Measurements from ENCODE around the gene BAG5.

The BAG5 gene

GRCh38 chr14:103517721-103518421 is 44.6 kb downstream of the BAG5 start:
- Histone ChIP-seq H3K18ac (ENCODE audit: low read length) (no peak overlapping the region), H3K27me3 (ENCODE audit: insufficient read depth, low read length, poor library complexity) (no peaks in the 10 kb centered on the region), H2BK5ac (ENCODE audit: low read length) (no peak overlapping the region), H2BK15ac (replicated peaks; ENCODE audit: low read depth) (no peak overlapping the region), H3K4me1 (ENCODE audit: control insufficient read depth, low read depth, low read length) (no peaks in the 10 kb centered on the region), H3K4ac (ENCODE audit: low read depth, low read length) (no peak overlapping the region), H3K4me2 (ENCODE audit: low read length) (no peak overlapping the region), H3K79me2 (ENCODE audit: control insufficient read depth, insufficient read depth, low read length) (no peaks in the 10 kb centered on the region), H3K23ac (ENCODE audit: low read length) (no peak overlapping the region), H3K27ac (ENCODE audit: low read depth, low read length) (no peak overlapping the region), H3K56ac (ENCODE audit: low read length) (no peak overlapping the region), H4K5ac (ENCODE audit: low read length) (no peak overlapping the region), H3K36me3 (ENCODE audit: control insufficient read depth, insufficient read depth, low read length) (no peaks in the 10 kb centered on the region), H3K4me3 (ENCODE audit: low read length) (no peak overlapping the region), H4K8ac (ENCODE audit: low read depth, low read length) (no peak overlapping the region), H3K79me1 (ENCODE audit: low read length) (no peaks in the 10 kb centered on the region), H3K9ac (ENCODE audit: low read length) (no peak overlapping the region), H2AK5ac (ENCODE audit: low read length) (no peak overlapping the region), H2BK120ac (ENCODE audit: low read depth, low read length) (no peak overlapping the region)
- no peak for DNase-seq
- no CpG with 5 or more reads among the region's 20 CpGs for WGBS (ENCODE audit: extremely low coverage, insufficient coverage, low lambda C conversion rate)

- H3K79me1 ChIP-seq (ENCODE audit: low read length) = no peaks in the 10 kb centered on the region
- H3K4me1 ChIP-seq (ENCODE audit: control insufficient read depth, low read depth, low read length) = no peaks in the 10 kb centered on the region
- no peaks in the 10 kb centered on the region for H3K79me2 ChIP-seq (ENCODE audit: control insufficient read depth, insufficient read depth, low read length)
- no peak overlapping the region for H3K4me3 ChIP-seq (ENCODE audit: low read length)
- no peaks in the 10 kb centered on the region for H3K27me3 ChIP-seq (ENCODE audit: insufficient read depth, low read length, poor library complexity)
- H3K4ac ChIP-seq (ENCODE audit: low read depth, low read length) = no peak overlapping the region
- H2BK120ac ChIP-seq (ENCODE audit: low read depth, low read length) = no peak overlapping the region
- H4K8ac ChIP-seq (ENCODE audit: low read depth, low read length) = no peak overlapping the region
- no peak for DNase-seq
- H2BK15ac ChIP-seq (replicated peaks; ENCODE audit: low read depth) = no peak overlapping the region
- no peak overlapping the region for H3K9ac ChIP-seq (ENCODE audit: low read length)
- H4K5ac ChIP-seq (ENCODE audit: low read length) = no peak overlapping the region
- no peak overlapping the region for H3K4me2 ChIP-seq (ENCODE audit: low read length)
- H3K18ac ChIP-seq (ENCODE audit: low read length) = no peak overlapping the region
- no CpG with 5 or more reads among the region's 10 CpGs for WGBS (ENCODE audit: extremely low coverage, insufficient coverage, low lambda C conversion rate)
- H3K56ac ChIP-seq (ENCODE audit: low read length) = no peak overlapping the region
- no peak overlapping the region for H3K27ac ChIP-seq (ENCODE audit: low read depth, low read length)
- H2BK5ac ChIP-seq (ENCODE audit: low read length) = no peak overlapping the region
- H2AK5ac ChIP-seq (ENCODE audit: low read length) = no peak overlapping the region
- H3K23ac ChIP-seq (ENCODE audit: low read length) = no peak overlapping the region
- no peaks in the 10 kb centered on the region for H3K36me3 ChIP-seq (ENCODE audit: control insufficient read depth, insufficient read depth, low read length)
These were observed 45.3 kb downstream of the BAG5 start for GRCh38 chr14:103517174-103517566.

GRCh38 chr14:103516426-103517173 is 45.9 kb downstream of the BAG5 start:
- Histone ChIP-seq H3K23ac (ENCODE audit: low read length) (no peak overlapping the region), H3K4me1 (ENCODE audit: control insufficient read depth, low read depth, low read length) (no peaks in the 10 kb centered on the region), H3K9ac (ENCODE audit: low read length) (no peak overlapping the region), H4K5ac (ENCODE audit: low read length) (no peak overlapping the region), H3K4me3 (ENCODE audit: low read length) (no peak overlapping the region), H4K8ac (ENCODE audit: low read depth, low read length) (no peak overlapping the region), H3K4ac (ENCODE audit: low read depth, low read length) (no peak overlapping the region), H2AK5ac (ENCODE audit: low read length) (no peak overlapping the region), H3K36me3 (ENCODE audit: control insufficient read depth, insufficient read depth, low read length) (no peaks in the 10 kb centered on the region), H3K27me3 (ENCODE audit: insufficient read depth, low read length, poor library complexity) (no peaks in the 10 kb centered on the region), H2BK5ac (ENCODE audit: low read length) (no peak overlapping the region), H3K18ac (ENCODE audit: low read length) (no peak overlapping the region), H3K79me1 (ENCODE audit: low read length) (no peaks in the 10 kb centered on the region), H3K56ac (ENCODE audit: low read length) (no peak overlapping the region), H3K27ac (ENCODE audit: low read depth, low read length) (no peak overlapping the region), H2BK15ac (replicated peaks; ENCODE audit: low read depth) (no peak overlapping the region), H2BK120ac (ENCODE audit: low read depth, low read length) (no peak overlapping the region), H3K4me2 (ENCODE audit: low read length) (no peak overlapping the region), H3K79me2 (ENCODE audit: control insufficient read depth, insufficient read depth, low read length) (no peaks in the 10 kb centered on the region)
- no CpG with 5 or more reads among the region's 10 CpGs for WGBS (ENCODE audit: extremely low coverage, insufficient coverage, low lambda C conversion rate)
- DNase-seq = no peak

DNA sequence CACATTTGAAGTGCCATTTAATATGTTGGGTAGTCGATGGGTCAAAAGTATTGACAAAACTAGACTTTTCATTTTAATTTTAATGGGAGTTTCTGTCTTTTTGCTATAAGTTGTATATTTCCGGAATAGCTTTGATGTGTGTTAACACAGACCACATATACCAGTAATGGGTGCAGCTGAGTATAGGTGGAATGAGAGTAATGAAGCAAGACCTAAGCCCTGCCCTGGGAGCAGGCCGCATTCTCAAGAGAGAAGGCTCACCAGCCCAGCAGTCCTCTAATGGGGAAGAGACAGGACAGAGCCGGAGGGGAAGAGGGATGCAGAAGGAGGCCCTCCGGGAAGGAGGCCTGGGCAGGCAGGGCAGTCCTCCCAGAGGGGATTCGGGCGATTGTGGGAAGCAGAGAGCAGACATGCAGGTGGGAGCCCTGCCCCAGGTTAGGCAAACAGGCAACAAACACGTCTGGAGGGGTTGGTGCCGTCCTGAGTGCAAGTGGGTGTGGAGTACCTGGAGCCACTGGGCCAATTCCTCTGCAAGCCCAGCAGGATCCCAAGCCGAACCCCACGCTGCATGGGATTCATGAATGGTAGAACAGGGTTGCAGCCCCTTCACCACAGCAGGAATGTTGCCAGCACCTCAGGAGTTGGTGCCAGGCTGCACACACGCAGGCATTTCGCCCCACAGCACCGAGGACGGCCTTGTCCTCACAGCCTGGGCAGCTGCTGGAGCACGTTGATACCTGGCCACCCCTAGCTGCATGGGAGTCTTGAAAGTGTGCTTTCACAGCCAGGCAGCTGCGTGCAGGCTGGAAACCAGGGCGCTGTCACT is 47.6 kb downstream of the BAG5 start:
- Histone ChIP-seq H3K4me2 (ENCODE audit: low read length) (no peak overlapping the region), H3K36me3 (ENCODE audit: control insufficient read depth, insufficient read depth, low read length) (no peaks in the 10 kb centered on the region), H2BK15ac (replicated peaks; ENCODE audit: low read depth) (no peak overlapping the region), H3K18ac (ENCODE audit: low read length) (no peak overlapping the region), H3K27ac (ENCODE audit: low read depth, low read length) (no peak overlapping the region), H3K23ac (ENCODE audit: low read length) (no peak overlapping the region), H3K4me1 (ENCODE audit: control insufficient read depth, low read depth, low read length) (no peaks in the 10 kb centered on the region), H3K4ac (ENCODE audit: low read depth, low read length) (no peak overlapping the region), H3K79me1 (ENCODE audit: low read length) (no peaks in the 10 kb centered on the region), H2AK5ac (ENCODE audit: low read length) (no peak overlapping the region), H3K4me3 (ENCODE audit: low read length) (no peak overlapping the region), H3K27me3 (ENCODE audit: insufficient read depth, low read length, poor library complexity) (no peaks in the 10 kb centered on the region), H2BK120ac (ENCODE audit: low read depth, low read length) (no peak overlapping the region), H3K9ac (ENCODE audit: low read length) (no peak overlapping the region), H2BK5ac (ENCODE audit: low read length) (no peak overlapping the region), H3K56ac (ENCODE audit: low read length) (no peak overlapping the region), H4K5ac (ENCODE audit: low read length) (no peak overlapping the region), H3K79me2 (ENCODE audit: control insufficient read depth, insufficient read depth, low read length) (no peaks in the 10 kb centered on the region), H4K8ac (ENCODE audit: low read depth, low read length) (no peak overlapping the region)
- no peak for DNase-seq
- no CpG with 5 or more reads among the region's 18 CpGs for WGBS (ENCODE audit: extremely low coverage, insufficient coverage, low lambda C conversion rate)

DNA sequence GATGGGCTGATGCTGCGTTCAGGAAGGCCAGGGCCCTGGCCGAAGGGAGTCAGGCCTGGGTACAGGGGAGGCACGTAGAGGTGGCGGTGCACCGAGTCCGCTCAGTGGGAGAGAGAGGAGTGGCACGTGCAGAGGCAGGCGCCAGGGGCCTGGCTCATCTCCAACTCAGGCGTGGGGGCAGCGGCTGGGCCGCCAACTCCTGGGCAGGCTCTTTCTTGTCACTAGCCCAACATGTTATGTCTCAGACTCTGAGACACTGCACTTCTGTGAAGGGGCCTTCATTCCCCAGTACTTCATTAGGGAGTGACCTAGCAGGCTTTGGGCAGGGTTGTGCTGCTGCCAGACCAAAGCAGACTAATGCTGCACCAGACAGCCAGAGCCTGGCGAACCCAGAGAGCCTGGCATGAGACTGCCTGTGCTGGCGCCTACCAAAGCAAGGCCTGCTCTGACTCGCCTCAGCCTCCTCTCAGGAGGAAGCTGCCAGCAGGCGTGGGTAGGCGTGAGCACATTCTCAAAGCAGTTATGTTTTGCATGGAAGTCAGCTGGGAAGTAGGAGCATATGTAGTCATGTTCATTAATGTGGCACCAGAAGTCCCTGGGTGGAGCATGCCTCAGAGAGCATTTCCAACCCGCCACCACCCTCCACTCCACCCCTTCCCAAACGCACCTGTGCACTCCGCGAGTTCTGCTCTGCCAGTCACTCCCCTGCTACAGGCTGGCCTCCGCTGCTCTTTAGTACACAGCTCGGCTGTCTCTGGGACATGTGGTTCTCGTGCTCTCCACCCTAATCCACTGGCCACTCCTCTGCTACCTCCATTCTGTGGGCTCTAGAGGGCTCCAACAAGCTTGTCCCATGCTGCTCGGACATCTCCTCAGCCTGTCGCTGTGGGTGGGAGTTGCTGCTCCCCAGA is 49.5 kb downstream of the BAG5 start:
- no peak for DNase-seq
- Histone ChIP-seq H3K79me1 (ENCODE audit: low read length) (no peaks in the 10 kb centered on the region), H3K9ac (ENCODE audit: low read length) (no peak overlapping the region), H3K23ac (ENCODE audit: low read length) (no peak overlapping the region), H3K4me2 (ENCODE audit: low read length) (no peak overlapping the region), H2BK5ac (ENCODE audit: low read length) (no peak overlapping the region), H3K27ac (ENCODE audit: low read depth, low read length) (no peak overlapping the region), H2BK120ac (ENCODE audit: low read depth, low read length) (no peak overlapping the region), H3K4me3 (ENCODE audit: low read length) (no peak overlapping the region), H4K8ac (ENCODE audit: low read depth, low read length) (no peak overlapping the region), H3K79me2 (ENCODE audit: control insufficient read depth, insufficient read depth, low read length) (no peaks in the 10 kb centered on the region), H3K36me3 (ENCODE audit: control insufficient read depth, insufficient read depth, low read length) (no peaks in the 10 kb centered on the region), H3K56ac (ENCODE audit: low read length) (no peak overlapping the region), H3K27me3 (ENCODE audit: insufficient read depth, low read length, poor library complexity) (no peaks in the 10 kb centered on the region), H2AK5ac (ENCODE audit: low read length) (no peak overlapping the region), H3K18ac (ENCODE audit: low read length) (no peak overlapping the region), H2BK15ac (replicated peaks; ENCODE audit: low read depth) (no peak overlapping the region), H3K4me1 (ENCODE audit: control insufficient read depth, low read depth, low read length) (no peaks in the 10 kb centered on the region), H3K4ac (ENCODE audit: low read depth, low read length) (no peak overlapping the region), H4K5ac (ENCODE audit: low read length) (no peak overlapping the region)
- no CpG with 5 or more reads among the region's 25 CpGs for WGBS (ENCODE audit: extremely low coverage, insufficient coverage, low lambda C conversion rate)
